Measurements from ENCODE around the gene RGS6.

The RGS6 gene

GRCh38 chr14:72008666-72009065 is 76.4 kb downstream of the RGS6 start:
- H3K4me3 ChIP-seq (ENCODE audit: insufficient read depth in 1 of 2, low read depth in 1 of 2, low read length in 2 of 2): no peak overlapping the region
- H2BK12ac ChIP-seq (ENCODE audit: low read length in 2 of 2): no peak overlapping the region
- H4K8ac ChIP-seq (ENCODE audit: low read length): no peak overlapping the region
- H3K4me1 ChIP-seq (ENCODE audit: control insufficient read depth, insufficient read depth, low read depth, low read length): no peaks in the 10 kb centered on the region
- H2BK15ac ChIP-seq (ENCODE audit: low read depth, poor library complexity, severe bottlenecking): no peak overlapping the region
- H3K4me2 ChIP-seq (ENCODE audit: low read length, poor library complexity, severe bottlenecking): no peak overlapping the region
- H3K18ac ChIP-seq (ENCODE audit: low read depth in 1 of 2, low read length in 2 of 2): no peak overlapping the region
- no peak overlapping the region for H2BK120ac ChIP-seq (ENCODE audit: low read depth, low read length)
- no peak overlapping the region for H2AK5ac ChIP-seq (ENCODE audit: low read length, severe bottlenecking)
- H4K91ac ChIP-seq (ENCODE audit: low read length): no peak overlapping the region
- H2BK5ac ChIP-seq (ENCODE audit: low read depth, low read length, poor library complexity, severe bottlenecking): no peak overlapping the region
- H3K79me1 ChIP-seq (replicated peaks; ENCODE audit: low read length, poor library complexity, severe bottlenecking): no peaks in the 10 kb centered on the region
- no peak overlapping the region for H3K27ac ChIP-seq (ENCODE audit: low read length, poor library complexity, severe bottlenecking)
- no peak overlapping the region for H3K9ac ChIP-seq (ENCODE audit: low read length)
- peaks cover 2% of the 10 kb centered on the region for H3K9me3 ChIP-seq (ENCODE audit: control insufficient read depth, low read length)
- H3K4ac ChIP-seq (ENCODE audit: low read depth in 1 of 2, low read length in 2 of 2): no peak overlapping the region
- no peak for DNase-seq
- H3K23ac ChIP-seq (ENCODE audit: low read length in 2 of 2): no peak overlapping the region
- H3K36me3 ChIP-seq (ENCODE audit: control insufficient read depth in 1 of 2, insufficient read depth in 2 of 2, low read depth in 1 of 2, low read length in 2 of 2): no peaks in the 10 kb centered on the region
- H2AFZ ChIP-seq (ENCODE audit: low read depth, low read length): no peak overlapping the region
- H3K27me3 ChIP-seq (ENCODE audit: control insufficient read depth in 1 of 2, insufficient read depth in 1 of 2, low read length in 2 of 2): no peaks in the 10 kb centered on the region
- H3K14ac ChIP-seq (ENCODE audit: low read length in 2 of 2): no peak overlapping the region

GRCh38 chr14:72010474-72010873 is 78.2 kb downstream of the RGS6 start:
- Histone ChIP-seq H2BK120ac (ENCODE audit: low read depth, low read length) (no peak overlapping the region), H3K4me1 (ENCODE audit: control insufficient read depth, insufficient read depth, low read depth, low read length) (no peaks in the 10 kb centered on the region), H3K18ac (ENCODE audit: low read depth in 1 of 2, low read length in 2 of 2) (no peak overlapping the region), H2BK15ac (ENCODE audit: low read depth, poor library complexity, severe bottlenecking) (no peak overlapping the region), H3K27me3 (ENCODE audit: control insufficient read depth in 1 of 2, insufficient read depth in 1 of 2, low read length in 2 of 2) (no peaks in the 10 kb centered on the region), H3K23ac (ENCODE audit: low read length in 2 of 2) (no peak overlapping the region), H4K91ac (ENCODE audit: low read length) (no peak overlapping the region), H2AK5ac (ENCODE audit: low read length, severe bottlenecking) (no peak overlapping the region), H2AFZ (ENCODE audit: low read depth, low read length) (no peak overlapping the region), H2BK12ac (ENCODE audit: low read length in 2 of 2) (no peak overlapping the region), H3K4me2 (ENCODE audit: low read length, poor library complexity, severe bottlenecking) (no peak overlapping the region), H3K4ac (ENCODE audit: low read depth in 1 of 2, low read length in 2 of 2) (no peak overlapping the region), H3K79me1 (replicated peaks; ENCODE audit: low read length, poor library complexity, severe bottlenecking) (no peaks in the 10 kb centered on the region), H3K14ac (ENCODE audit: low read length in 2 of 2) (no peak overlapping the region), H3K27ac (ENCODE audit: low read length, poor library complexity, severe bottlenecking) (no peak overlapping the region), H2BK5ac (ENCODE audit: low read depth, low read length, poor library complexity, severe bottlenecking) (no peak overlapping the region), H3K9me3 (ENCODE audit: control insufficient read depth, low read length) (peaks cover 2% of the 10 kb centered on the region), H4K8ac (ENCODE audit: low read length) (no peak overlapping the region), H3K36me3 (ENCODE audit: control insufficient read depth in 1 of 2, insufficient read depth in 2 of 2, low read depth in 1 of 2, low read length in 2 of 2) (no peaks in the 10 kb centered on the region), H3K4me3 (ENCODE audit: insufficient read depth in 1 of 2, low read depth in 1 of 2, low read length in 2 of 2) (no peak overlapping the region), H3K9ac (ENCODE audit: low read length) (no peak overlapping the region)
- WGBS: 71% methylated on average over 3 of the region's 3 CpGs
- DNase-seq: no peak

- no peak overlapping the region for H2BK15ac ChIP-seq (ENCODE audit: low read depth, poor library complexity, severe bottlenecking)
- H4K91ac ChIP-seq (ENCODE audit: low read length): no peak overlapping the region
- no peak overlapping the region for H3K4ac ChIP-seq (ENCODE audit: low read depth in 1 of 2, low read length in 2 of 2)
- no peak overlapping the region for H4K8ac ChIP-seq (ENCODE audit: low read length)
- no peak overlapping the region for H3K23ac ChIP-seq (ENCODE audit: low read length in 2 of 2)
- H3K27me3 ChIP-seq (ENCODE audit: control insufficient read depth in 1 of 2, insufficient read depth in 1 of 2, low read length in 2 of 2): no peaks in the 10 kb centered on the region
- no peak for DNase-seq
- H2BK12ac ChIP-seq (ENCODE audit: low read length in 2 of 2): no peak overlapping the region
- H2AK5ac ChIP-seq (ENCODE audit: low read length, severe bottlenecking): no peak overlapping the region
- 61% methylated on average over 8 of the region's 8 CpGs for WGBS
- no peak overlapping the region for H2AFZ ChIP-seq (ENCODE audit: low read depth, low read length)
- no peak overlapping the region for H3K18ac ChIP-seq (ENCODE audit: low read depth in 1 of 2, low read length in 2 of 2)
- no peaks in the 10 kb centered on the region for H3K36me3 ChIP-seq (ENCODE audit: control insufficient read depth in 1 of 2, insufficient read depth in 2 of 2, low read depth in 1 of 2, low read length in 2 of 2)
- no peak overlapping the region for H2BK5ac ChIP-seq (ENCODE audit: low read depth, low read length, poor library complexity, severe bottlenecking)
- no peaks in the 10 kb centered on the region for H3K79me1 ChIP-seq (replicated peaks; ENCODE audit: low read length, poor library complexity, severe bottlenecking)
- H3K9ac ChIP-seq (ENCODE audit: low read length): no peak overlapping the region
- no peak overlapping the region for H2BK120ac ChIP-seq (ENCODE audit: low read depth, low read length)
- H3K27ac ChIP-seq (ENCODE audit: low read length, poor library complexity, severe bottlenecking): no peak overlapping the region
- H3K4me3 ChIP-seq (ENCODE audit: insufficient read depth in 1 of 2, low read depth in 1 of 2, low read length in 2 of 2): no peak overlapping the region
- no peak overlapping the region for H3K4me2 ChIP-seq (ENCODE audit: low read length, poor library complexity, severe bottlenecking)
- no peaks in the 10 kb centered on the region for H3K9me3 ChIP-seq (ENCODE audit: control insufficient read depth, low read length)
- no peaks in the 10 kb centered on the region for H3K4me1 ChIP-seq (ENCODE audit: control insufficient read depth, insufficient read depth, low read depth, low read length)
- no peak overlapping the region for H3K14ac ChIP-seq (ENCODE audit: low read length in 2 of 2)
Observed at GRCh38 chr14:72013721-72014345, 81.6 kb downstream of the RGS6 start.

- Histone ChIP-seq H3K4me2 (ENCODE audit: low read length, poor library complexity, severe bottlenecking) (no peak overlapping the region), H3K4ac (ENCODE audit: low read depth in 1 of 2, low read length in 2 of 2) (no peak overlapping the region), H2AFZ (ENCODE audit: low read depth, low read length) (no peak overlapping the region), H3K79me1 (replicated peaks; ENCODE audit: low read length, poor library complexity, severe bottlenecking) (no peaks in the 10 kb centered on the region), H3K14ac (ENCODE audit: low read length in 2 of 2) (no peak overlapping the region), H3K23ac (ENCODE audit: low read length in 2 of 2) (no peak overlapping the region), H2AK5ac (ENCODE audit: low read length, severe bottlenecking) (no peak overlapping the region), H4K8ac (ENCODE audit: low read length) (no peak overlapping the region), H3K36me3 (ENCODE audit: control insufficient read depth in 1 of 2, insufficient read depth in 2 of 2, low read depth in 1 of 2, low read length in 2 of 2) (no peaks in the 10 kb centered on the region), H2BK15ac (ENCODE audit: low read depth, poor library complexity, severe bottlenecking) (no peak overlapping the region), H3K4me1 (ENCODE audit: control insufficient read depth, insufficient read depth, low read depth, low read length) (no peaks in the 10 kb centered on the region), H3K18ac (ENCODE audit: low read depth in 1 of 2, low read length in 2 of 2) (no peak overlapping the region), H3K27ac (ENCODE audit: low read length, poor library complexity, severe bottlenecking) (no peak overlapping the region), H2BK120ac (ENCODE audit: low read depth, low read length) (no peak overlapping the region), H3K9ac (ENCODE audit: low read length) (no peak overlapping the region), H2BK12ac (ENCODE audit: low read length in 2 of 2) (no peak overlapping the region), H3K27me3 (ENCODE audit: control insufficient read depth in 1 of 2, insufficient read depth in 1 of 2, low read length in 2 of 2) (no peaks in the 10 kb centered on the region), H3K4me3 (ENCODE audit: insufficient read depth in 1 of 2, low read depth in 1 of 2, low read length in 2 of 2) (no peak overlapping the region), H4K91ac (ENCODE audit: low read length) (no peak overlapping the region), H3K9me3 (ENCODE audit: control insufficient read depth, low read length) (no peaks in the 10 kb centered on the region), H2BK5ac (ENCODE audit: low read depth, low read length, poor library complexity, severe bottlenecking) (no peak overlapping the region)
- DNase-seq: no peak
- 90% methylated on average over 3 of the region's 5 CpGs for WGBS
Observed at GRCh38 chr14:72014486-72014885, 82.3 kb downstream of the RGS6 start.
